ENCODE results near the gene KDM8. TPM values are rescaled to one million over a fixed set of nuclear protein-coding genes. Genes with fewer than 3 reads are reported as not detected.
"Not testable (repeated sequence)": the region's sequence is repeated elsewhere in the genome, so short reads cannot be mapped to it uniquely, and the experiment has no call there.

The KDM8 gene
- polyA plus RNA-seq, 10 donors: 4.4 to 6.8 (median 5.0) TPM

GRCh38 chr16:27190316-27190871 lies 12.9 kb upstream of the KDM8 start:
- no peak for DNase-seq

GRCh38 chr16:27191352-27191924 lies 11.9 kb upstream of the KDM8 start:
- DNase-seq: no peak

GRCh38 chr16:27193300-27193990 lies 9.9 kb upstream of the KDM8 start:
- DNase-seq: no peak

- DNase-seq: no peak
Measured at GRCh38 chr16:27195076-27195741, 8.1 kb upstream of the KDM8 start.

- no peak for DNase-seq
Measured at GRCh38 chr16:27195941-27196595, 7.3 kb upstream of the KDM8 start.

GRCh38 chr16:27197004-27197403 lies 6.3 kb upstream of the KDM8 start:
- no peak for DNase-seq

- DNase-seq: no peak
Measured at GRCh38 chr16:27198451-27199234, 4.7 kb upstream of the KDM8 start.

- no peak for DNase-seq
Measured at GRCh38 chr16:27199235-27199586, 4.1 kb upstream of the KDM8 start.

- DNase-seq: no peak
Measured at GRCh38 chr16:27199736-27200135, 3.6 kb upstream of the KDM8 start.

- DNase-seq: not testable (repeated sequence)
Measured at GRCh38 chr16:27200914-27201313, 2.4 kb upstream of the KDM8 start.

GRCh38 chr16:27202923-27203506 lies 311 bp upstream of the KDM8 start:
- DNase-seq: no peak

GRCh38 chr16:27204312-27204915 lies 1.1 kb downstream of the KDM8 start:
- no peak for DNase-seq

- no peak for DNase-seq
Measured at GRCh38 chr16:27205423-27206065, 2.2 kb downstream of the KDM8 start.

GRCh38 chr16:27207121-27207520 lies 3.8 kb downstream of the KDM8 start:
- DNase-seq: not testable (repeated sequence)

GRCh38 chr16:27208081-27208680 lies 4.9 kb downstream of the KDM8 start:
- no peak for DNase-seq

GRCh38 chr16:27208796-27209195 lies 5.5 kb downstream of the KDM8 start:
- DNase-seq: no peak

GRCh38 chr16:27209591-27209990 lies 6.3 kb downstream of the KDM8 start:
- no peak for DNase-seq

- DNase-seq: no peak
Measured at GRCh38 chr16:27210174-27210573, 6.8 kb downstream of the KDM8 start.

GRCh38 chr16:27211026-27211425 lies 7.7 kb downstream of the KDM8 start:
- no peak for DNase-seq

Data from muscle of back (tissue), 11 donors.